ENCODE results near the gene CTIF. TPM values are rescaled to one million over a fixed set of nuclear protein-coding genes. Genes with fewer than 3 reads are reported as not detected.

The CTIF gene
- total RNA-seq, 2 experiments from 2014 or later = 3.2 to 3.5 TPM

DNA sequence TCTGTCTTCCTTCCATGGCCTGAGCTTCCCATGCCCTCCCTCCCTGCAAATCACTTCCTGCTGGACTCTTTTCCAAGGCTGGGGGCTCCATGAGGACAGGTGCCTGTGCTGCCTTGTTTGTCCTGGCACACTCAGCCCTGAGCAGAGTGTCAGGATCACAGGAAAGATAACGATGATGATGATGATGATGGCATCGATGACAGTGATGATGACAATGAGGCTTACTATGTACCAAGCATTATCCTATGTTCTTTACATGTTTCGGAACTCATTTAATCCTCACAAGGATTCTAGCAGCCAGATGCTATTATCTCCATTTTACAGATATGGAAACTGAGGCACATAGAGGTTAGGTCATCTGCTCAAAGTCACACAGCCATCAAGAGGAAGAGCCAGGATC lies 170.0 kb downstream of the CTIF start:
- Mint-ChIP-seq H3K9me3 (no peaks in the 10 kb centered on the region), H3K27ac (no peak overlapping the region), H3K4me3 (no peak overlapping the region), H3K4me1 (ENCODE audit: low read depth) (peaks cover 1% of the 10 kb centered on the region), H3K36me3 (ENCODE audit: low read depth) (no peaks in the 10 kb centered on the region), H3K27me3 (no peaks in the 10 kb centered on the region)
- ChIA-PET CTCF (no interaction called here), POLR2A (no interaction called here)
- TF ChIP-seq, protein P1, sequence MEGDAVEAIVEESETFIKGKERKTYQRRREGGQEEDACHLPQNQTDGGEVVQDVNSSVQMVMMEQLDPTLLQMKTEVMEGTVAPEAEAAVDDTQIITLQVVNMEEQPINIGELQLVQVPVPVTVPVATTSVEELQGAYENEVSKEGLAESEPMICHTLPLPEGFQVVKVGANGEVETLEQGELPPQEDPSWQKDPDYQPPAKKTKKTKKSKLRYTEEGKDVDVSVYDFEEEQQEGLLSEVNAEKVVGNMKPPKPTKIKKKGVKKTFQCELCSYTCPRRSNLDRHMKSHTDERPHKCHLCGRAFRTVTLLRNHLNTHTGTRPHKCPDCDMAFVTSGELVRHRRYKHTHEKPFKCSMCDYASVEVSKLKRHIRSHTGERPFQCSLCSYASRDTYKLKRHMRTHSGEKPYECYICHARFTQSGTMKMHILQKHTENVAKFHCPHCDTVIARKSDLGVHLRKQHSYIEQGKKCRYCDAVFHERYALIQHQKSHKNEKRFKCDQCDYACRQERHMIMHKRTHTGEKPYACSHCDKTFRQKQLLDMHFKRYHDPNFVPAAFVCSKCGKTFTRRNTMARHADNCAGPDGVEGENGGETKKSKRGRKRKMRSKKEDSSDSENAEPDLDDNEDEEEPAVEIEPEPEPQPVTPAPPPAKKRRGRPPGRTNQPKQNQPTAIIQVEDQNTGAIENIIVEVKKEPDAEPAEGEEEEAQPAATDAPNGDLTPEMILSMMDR (IDR thresholded peaks at IDR 0.05) = no peak
- DNase-seq (no peak), ATAC-seq (no peak)
- intact Hi-C loops (cut with micrococcal nuclease) = no loop called here

DNA sequence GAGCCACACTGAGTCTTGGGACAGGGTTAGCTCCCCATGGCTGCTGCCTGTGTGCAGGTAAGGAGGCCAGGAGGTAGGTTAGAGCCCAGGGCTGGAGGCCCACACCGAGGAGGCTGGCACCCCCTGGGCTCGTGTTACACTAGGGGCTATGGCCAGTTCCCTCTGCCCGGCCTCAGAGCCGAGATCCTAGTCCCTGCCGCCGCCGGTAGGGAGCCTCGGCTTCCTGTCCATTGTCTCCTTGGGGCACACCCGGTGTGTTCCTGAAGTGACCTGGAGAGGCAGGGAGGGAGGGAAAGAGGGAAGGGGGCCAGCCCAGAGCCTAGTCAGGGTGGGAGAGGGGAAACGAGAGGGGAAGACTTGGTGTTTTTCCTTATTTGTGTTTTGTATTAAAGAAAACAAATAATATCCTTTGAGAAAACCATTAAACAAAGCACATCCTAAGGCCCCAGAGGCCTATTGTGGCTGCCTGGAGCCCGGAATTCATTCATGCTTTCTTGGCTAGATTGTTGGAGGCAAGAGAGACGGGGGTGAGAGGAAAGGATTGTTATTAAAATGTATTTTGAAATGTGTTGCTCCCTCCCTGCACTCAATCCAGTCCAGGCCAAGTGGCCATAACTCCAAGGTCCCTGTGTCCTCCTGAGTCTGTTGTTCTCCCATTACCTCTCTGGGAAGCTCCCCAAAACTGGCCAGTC lies 170.7 kb downstream of the CTIF start:
- DNase-seq = no peak
- TF ChIP-seq, protein P1 (IDR thresholded peaks at IDR 0.05) = no peak
- intact Hi-C loops (cut with micrococcal nuclease) = no loop called here
- Mint-ChIP-seq H3K4me3 (no peak overlapping the region), H3K27me3 (no peaks in the 10 kb centered on the region), H3K4me1 (ENCODE audit: low read depth) (no peaks in the 10 kb centered on the region), H3K27ac (no peak overlapping the region), H3K9me3 (no peaks in the 10 kb centered on the region), H3K36me3 (ENCODE audit: low read depth) (no peaks in the 10 kb centered on the region)
- ChIA-PET CTCF (no interaction called here), POLR2A (no interaction called here)
- no peak for ATAC-seq

GRCh38 chr18:48711651-48712486 lies 173.0 kb downstream of the CTIF start:
- POLR2A ChIA-PET = no interaction called here
- ATAC-seq (peak; percentile 66), DNase-seq (peak; percentile 25)

GRCh38 chr18:48713309-48713708 lies 174.5 kb downstream of the CTIF start:
- H3K36me3 Mint-ChIP-seq (ENCODE audit: low read depth) = no peaks in the 10 kb centered on the region
- CTCF ChIA-PET = no interaction called here
- no peak overlapping the region for H3K27ac Mint-ChIP-seq
- ATAC-seq = no peak
- TF ChIP-seq, protein P1 (IDR thresholded peaks at IDR 0.05) = no peak
- DNase-seq = no peak
- POLR2A ChIA-PET = no interaction called here
- H3K4me1 Mint-ChIP-seq (ENCODE audit: low read depth) = no peaks in the 10 kb centered on the region
- intact Hi-C loops (cut with micrococcal nuclease) = no loop called here
- H3K27me3 Mint-ChIP-seq = no peaks in the 10 kb centered on the region
- H3K4me3 Mint-ChIP-seq = no peak overlapping the region
- no peaks in the 10 kb centered on the region for H3K9me3 Mint-ChIP-seq

More at GRCh38 chr18:48711651-48712486, 173.0 kb downstream of the CTIF start:
- H3K36me3 Mint-ChIP-seq (ENCODE audit: low read depth) = no peaks in the 10 kb centered on the region
- H3K4me3 Mint-ChIP-seq = no peak overlapping the region
- H3K9me3 Mint-ChIP-seq = no peaks in the 10 kb centered on the region
- intact Hi-C loops (cut with micrococcal nuclease) = no loop called here
- TF ChIP-seq, protein P1 (IDR thresholded peaks at IDR 0.05) = no peak
- CTCF ChIA-PET = interaction anchor here (1.2 to 1.6 kb wide), 2 partner anchors 15 to 38 kb away, joined by 3 to 8 read pairs; no protein-coding TSS in a partner anchor
- no peak overlapping the region for H3K27ac Mint-ChIP-seq
- no peaks in the 10 kb centered on the region for H3K27me3 Mint-ChIP-seq
- no peaks in the 10 kb centered on the region for H3K4me1 Mint-ChIP-seq (ENCODE audit: low read depth)

DNA sequence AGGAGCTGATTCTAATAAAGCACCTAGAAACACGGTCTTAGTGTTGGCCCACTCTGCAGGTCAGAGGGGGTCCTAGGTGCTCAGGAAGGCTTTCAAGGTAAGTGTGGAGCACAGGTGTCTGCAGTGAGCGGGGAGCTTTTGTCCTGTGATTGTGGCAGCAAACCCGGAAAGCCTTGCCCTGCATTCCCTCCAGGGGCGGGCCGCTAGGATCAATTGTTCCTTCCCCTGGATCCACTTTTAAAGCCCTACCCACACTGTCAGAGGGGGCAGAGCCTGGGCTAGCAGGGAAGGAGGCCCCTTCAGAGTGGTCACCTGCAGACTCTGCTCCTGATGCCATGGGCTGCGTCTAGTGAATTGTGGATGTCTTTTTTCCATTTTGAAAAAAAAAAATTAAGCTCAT lies 176.0 kb downstream of the CTIF start:
- ChIA-PET POLR2A (no interaction called here), CTCF (interaction anchor here (0.6 to 1.1 kb wide), 2 partner anchors 62 to 199 kb away, joined by 3 read pairs; no protein-coding TSS in a partner anchor)
- Mint-ChIP-seq H3K27me3 (no peaks in the 10 kb centered on the region), H3K9me3 (no peaks in the 10 kb centered on the region), H3K27ac (no peak overlapping the region), H3K4me1 (ENCODE audit: low read depth) (no peaks in the 10 kb centered on the region), H3K4me3 (no peak overlapping the region), H3K36me3 (ENCODE audit: low read depth) (no peaks in the 10 kb centered on the region)
- ATAC-seq (no peak), DNase-seq (no peak)
- TF ChIP-seq, protein P1 (IDR thresholded peaks at IDR 0.05) = no peak
- intact Hi-C loops (cut with micrococcal nuclease) = no loop called here
